AG08395 (cell line): ENCODE measurements around the gene ENTR1.
A peak's percentile ranks its signal among the peaks of the same experiment; 100 is the strongest.

Experiments used
- DNase-seq: peaks from one replicate; pipeline ENCODE4 v3.0.0; 2012; ENCODE audit warnings: mixed read lengths, low spot score

ENTR1 gene

GRCh38 chr9:136376457-136376856 is 34.0 kb downstream of the ENTR1 start:
- DNase-seq: no peak

- no peak for DNase-seq
These were observed 35.3 kb downstream of the ENTR1 start for GRCh38 chr9:136375096-136375495.

GRCh38 chr9:136374183-136374575 is 36.2 kb downstream of the ENTR1 start:
- no peak for DNase-seq

- peak; percentile 57 for DNase-seq
These were observed 36.9 kb downstream of the ENTR1 start, which contains the start of gene CARD9 for GRCh38 chr9:136373300-136374182. Gene CARD9, minus strand, starts transcription at chr9:136373669. Its CDS starts 1,591 bp downstream, at chr9:136372078.

- peak; percentile 79 for DNase-seq
These were observed 37.7 kb downstream of the ENTR1 start for GRCh38 chr9:136372561-136373299.

GRCh38 chr9:136372006-136372405 is 38.4 kb downstream of the ENTR1 start:
- no peak for DNase-seq

- DNase-seq: no peak
These were observed 38.9 kb downstream of the ENTR1 start for GRCh38 chr9:136371533-136371880.

- no peak for DNase-seq
These were observed 39.5 kb downstream of the ENTR1 start for GRCh38 chr9:136370687-136371532.

GRCh38 chr9:136370037-136370436 is 40.4 kb downstream of the ENTR1 start:
- no peak for DNase-seq

- no peak for DNase-seq
These were observed 42.2 kb downstream of the ENTR1 start for GRCh38 chr9:136368190-136368589.

- no peak for DNase-seq
These were observed 42.9 kb downstream of the ENTR1 start for GRCh38 chr9:136367296-136368145.

- no peak for DNase-seq
These were observed 43.6 kb downstream of the ENTR1 start for GRCh38 chr9:136366826-136367225.

GRCh38 chr9:136365775-136366222 is 44.6 kb downstream of the ENTR1 start:
- no peak for DNase-seq

- DNase-seq: peak; percentile 12
These were observed 45.3 kb downstream of the ENTR1 start for GRCh38 chr9:136364942-136365774.

- no peak for DNase-seq
These were observed 46.3 kb downstream of the ENTR1 start for GRCh38 chr9:136363949-136364748.

- peak; percentile 99 for DNase-seq
These were observed 47.1 kb downstream of the ENTR1 start, which contains the start of gene DNLZ for GRCh38 chr9:136363106-136363948. Gene DNLZ, minus strand, starts transcription at chr9:136363744. Its CDS starts 30 bp downstream, at chr9:136363714.

- DNase-seq: no peak
These were observed 48.0 kb downstream of the ENTR1 start for GRCh38 chr9:136362450-136362784.

GRCh38 chr9:136361754-136362449 is 48.5 kb downstream of the ENTR1 start:
- peak; percentile 24 for DNase-seq
